ENCODE data around the gene FLNB.
"Not testable (repeated sequence)": the region's sequence is repeated elsewhere in the genome, so short reads cannot be mapped to it uniquely, and the experiment has no call there.

FLNB gene

GRCh38 chr3:57982561-57983243 lies 25.5 kb upstream of the FLNB start:
- no peak for DNase-seq

DNA sequence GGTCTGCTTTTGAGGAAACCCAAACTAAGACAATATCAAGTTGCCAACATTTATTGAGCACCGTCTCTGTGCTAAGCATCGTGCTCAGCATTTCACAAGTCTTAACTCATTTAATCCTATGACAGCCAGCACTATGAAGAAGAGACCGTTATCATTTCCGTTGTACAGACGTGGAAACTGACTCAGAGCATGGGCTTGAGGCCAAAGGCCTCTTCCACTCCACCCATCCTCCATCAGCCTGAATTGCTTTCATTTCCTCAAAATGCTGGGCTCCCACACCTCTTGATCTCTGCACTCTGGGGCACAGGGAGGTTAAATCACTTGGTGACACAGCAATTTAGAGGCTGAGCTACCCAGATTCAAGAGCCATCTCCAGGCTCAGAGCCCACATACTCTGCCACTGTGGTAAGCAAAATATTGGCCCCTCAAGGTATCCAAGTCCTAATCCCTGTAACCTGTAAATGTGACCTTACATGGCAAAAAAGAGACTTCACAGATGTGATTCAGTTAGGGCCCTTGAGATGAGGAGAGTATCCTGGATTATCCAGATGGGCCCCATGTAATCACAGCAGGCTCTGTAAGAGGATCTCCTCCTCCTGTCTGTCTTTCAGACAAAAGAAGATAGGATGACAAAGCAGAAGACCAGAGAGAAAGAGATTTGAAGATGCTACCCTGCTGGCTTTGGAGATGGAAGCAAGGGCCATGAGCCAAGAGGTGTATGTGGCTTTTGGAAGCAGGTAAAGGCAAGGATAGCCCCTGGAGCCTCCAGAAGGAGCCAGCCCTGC lies 24.3 kb upstream of the FLNB start:
- no peak for DNase-seq

DNA sequence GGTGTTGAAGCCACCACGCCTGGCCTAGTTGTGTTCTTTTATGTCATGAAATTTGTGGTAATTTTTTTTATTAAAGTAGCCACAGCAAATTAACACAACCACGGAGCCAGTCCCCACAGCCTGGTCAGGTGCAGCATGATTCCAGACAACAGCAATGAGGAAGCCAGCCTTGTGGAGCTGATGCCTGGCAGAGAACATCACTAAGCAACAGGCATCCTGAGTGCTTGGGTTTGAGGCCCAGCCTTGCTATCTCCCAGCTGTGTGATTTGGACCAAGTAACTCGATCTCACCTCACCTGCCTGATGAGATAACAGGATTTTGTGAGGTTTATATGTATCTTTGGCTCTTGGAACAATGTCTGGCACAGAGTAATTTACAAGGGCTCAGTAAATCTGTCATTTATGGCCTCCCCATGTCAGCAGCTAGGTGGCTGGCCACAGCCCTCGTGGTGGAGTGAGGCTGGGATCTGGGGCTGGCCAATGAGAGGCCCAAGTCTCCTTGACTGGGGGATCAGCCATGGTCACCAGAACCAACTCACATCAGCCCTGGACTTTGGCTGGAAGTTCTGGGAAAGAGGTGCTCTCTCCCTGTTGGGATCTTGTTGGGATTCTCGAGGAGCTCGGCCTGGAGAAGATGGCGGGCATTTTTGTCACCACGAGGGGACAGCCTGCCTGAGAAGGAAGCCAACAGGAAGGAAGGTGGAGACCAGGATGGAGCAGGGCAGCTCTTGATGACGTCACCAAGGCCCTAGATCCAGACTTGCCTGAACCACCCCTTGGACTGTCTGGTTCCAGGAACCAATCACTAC lies 22.8 kb upstream of the FLNB start:
- DNase-seq: no peak

GRCh38 chr3:57985984-57986246 lies 22.3 kb upstream of the FLNB start:
- DNase-seq: no peak

DNA sequence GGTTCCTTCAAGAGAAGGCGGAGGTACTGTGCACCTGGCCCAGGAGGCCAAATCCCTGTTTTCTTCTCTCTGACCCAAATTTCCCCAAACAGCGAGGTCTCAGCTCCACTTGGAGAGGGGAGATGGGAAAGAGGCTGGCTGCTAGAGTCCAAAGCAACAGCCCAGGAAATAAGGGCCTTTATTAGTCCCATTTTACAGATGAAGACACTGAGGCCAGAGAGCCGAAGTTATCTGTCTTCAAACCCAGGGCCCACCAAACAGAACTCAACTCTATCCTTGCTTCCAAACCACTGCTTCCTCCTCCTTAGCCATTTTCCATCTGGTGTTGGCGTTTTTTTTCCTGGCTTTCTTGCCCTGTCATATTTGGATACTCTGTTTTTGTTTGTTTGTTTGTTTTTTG lies 22.0 kb upstream of the FLNB start:
- no peak for DNase-seq

- not testable (repeated sequence) for DNase-seq
These were observed 19.0 kb upstream of the FLNB start for GRCh38 chr3:57989198-57989597.

GRCh38 chr3:57989646-57990045 lies 18.6 kb upstream of the FLNB start:
- DNase-seq: no peak

DNA sequence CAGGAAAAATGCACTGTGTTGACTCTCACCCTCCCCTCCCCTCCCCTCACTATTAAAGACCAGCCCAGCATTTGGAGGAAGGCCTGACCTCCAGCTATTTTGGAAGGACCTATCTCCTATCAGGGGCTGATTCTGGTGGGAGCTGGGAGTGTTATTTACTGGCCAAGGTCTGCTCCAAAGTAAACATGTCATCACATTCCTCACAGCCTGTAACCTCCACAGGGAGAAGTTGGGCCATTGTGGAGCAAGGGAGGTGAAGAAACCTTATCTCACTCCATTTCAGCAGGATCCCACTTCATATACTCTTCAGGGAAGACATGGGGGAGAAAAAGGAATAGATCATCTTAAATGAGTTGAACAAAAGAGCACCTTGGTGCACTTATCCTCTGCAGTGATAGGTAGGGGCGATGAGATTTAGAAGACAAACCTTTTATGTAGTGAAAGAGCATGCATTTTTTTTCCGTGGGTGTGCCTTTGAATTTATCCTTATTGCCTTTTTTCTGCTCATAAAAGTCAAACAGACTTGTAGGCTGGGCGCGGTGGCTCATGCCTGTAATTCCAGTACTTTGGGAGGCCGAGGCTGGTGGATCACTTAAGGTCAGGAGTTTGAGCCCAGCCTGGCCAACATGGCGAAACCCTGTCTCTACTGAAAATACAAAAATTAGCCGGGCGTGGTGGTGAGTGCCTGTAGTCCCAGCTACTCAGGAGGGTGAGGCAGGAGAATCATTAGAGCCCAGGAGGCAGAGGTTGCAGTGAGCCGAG lies 15.6 kb upstream of the FLNB start:
- DNase-seq: no peak

DNA sequence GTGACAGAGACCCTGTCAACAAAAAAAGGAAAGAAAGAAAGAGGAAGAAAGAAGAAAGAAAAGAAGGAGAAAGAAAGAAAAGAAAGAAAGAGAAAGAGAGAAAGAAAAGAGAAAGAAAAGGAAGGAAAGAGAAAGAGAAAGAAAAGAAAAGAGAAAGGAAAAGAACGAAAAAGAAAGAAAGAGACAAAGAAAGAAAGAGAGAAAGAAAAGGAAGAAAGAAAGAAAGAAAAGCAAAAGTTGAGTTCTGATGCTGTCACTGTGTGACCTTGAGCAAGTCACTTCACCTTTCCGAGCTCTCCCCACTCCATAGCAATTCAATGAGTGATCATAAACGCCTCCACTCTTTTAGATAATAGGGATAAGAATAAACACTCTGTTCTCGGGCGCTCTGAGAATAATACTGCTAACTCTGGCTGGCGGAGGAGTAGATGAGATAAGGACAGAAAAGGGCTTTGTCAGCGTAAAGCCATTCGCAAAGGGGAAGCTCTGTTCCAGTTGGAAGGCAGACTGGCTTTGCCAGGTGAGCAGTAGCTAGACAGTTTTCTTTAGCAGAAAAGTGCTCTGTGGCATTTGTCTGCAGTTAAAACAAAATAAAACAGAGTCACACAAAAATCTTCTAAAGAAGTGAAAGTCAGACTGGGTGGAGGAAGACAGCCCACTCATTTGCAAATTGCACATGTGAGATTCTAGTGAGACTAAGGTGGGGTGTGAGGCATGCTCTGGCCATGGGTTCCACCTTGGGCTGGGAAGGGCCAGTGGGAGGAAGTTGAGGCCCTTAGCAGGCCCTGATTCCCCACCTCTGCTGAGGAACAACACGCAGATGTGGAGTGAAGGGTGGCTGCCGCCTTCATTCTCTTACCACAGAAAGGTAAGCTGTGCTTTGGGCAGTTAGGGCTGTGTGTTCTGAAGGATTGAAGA lies 9.6 kb upstream of the FLNB start:
- no peak for DNase-seq

DNA sequence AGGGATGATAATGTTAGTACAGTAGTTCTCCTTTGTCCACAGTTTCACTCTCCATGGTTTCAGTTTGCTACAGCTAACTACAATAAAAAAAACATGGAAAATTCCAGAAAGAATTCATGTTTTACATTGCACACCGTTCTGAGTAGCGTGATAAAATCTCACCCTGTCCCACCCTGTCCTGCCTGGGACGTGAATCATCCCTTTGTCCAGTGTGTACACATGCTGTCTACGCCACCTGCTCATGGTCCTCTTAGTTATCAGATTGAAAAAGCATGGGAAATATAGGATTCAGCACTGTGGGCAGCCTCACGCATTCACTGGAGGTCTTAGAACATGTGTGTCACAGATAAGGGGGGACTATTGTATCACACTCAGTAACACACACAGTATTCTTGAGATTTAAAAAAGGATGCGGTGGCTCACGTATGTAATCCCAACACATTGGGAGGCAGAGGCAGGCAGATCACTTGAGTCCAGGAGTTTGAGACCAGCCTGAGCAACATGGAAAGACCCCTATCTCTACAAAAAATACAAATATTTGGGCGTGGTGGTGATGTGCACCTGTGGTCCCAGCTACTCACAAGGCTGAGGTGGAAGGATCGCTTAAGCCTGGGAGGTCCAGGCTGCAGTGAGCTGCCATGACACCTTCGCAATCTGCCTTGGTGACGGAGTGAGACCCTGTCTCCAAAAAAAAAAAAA lies 8.7 kb upstream of the FLNB start:
- no peak for DNase-seq

DNA sequence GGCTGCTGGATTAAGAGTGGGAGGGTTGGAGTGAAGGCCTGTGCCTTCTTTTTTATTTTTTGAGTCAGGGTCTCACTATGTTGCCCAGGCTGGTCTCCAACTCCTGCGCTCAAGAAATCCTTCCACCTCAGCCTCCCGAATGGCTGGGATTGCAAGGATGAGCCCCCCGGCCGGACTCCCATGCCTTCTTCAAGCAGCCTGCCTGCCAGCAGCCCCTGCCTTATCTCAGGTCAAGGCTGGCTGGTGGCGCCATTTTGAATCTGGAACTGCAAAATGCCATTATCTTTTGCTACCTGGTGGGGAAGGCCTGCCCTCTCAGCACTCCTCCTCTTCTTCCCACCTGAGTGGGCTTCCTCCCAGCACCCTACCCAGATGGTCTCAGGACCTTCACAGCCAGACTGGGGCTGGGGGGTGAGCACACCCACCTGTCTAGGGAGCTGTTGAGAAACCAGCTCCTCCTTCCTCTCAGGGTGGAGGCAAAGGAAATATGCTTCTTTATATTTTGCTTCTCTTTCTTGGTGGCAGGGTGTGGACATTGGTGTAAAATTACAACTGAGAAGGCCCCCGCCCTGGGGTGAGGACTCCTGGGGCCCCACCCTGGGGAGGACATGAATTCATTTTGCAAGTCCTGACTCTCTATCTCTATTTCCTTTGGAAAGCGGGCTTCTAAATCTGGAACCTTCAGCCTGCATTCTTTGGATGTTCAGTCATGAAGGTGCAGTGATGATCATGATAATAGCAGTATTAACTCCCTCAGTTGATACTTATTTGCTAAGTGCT lies 7.7 kb upstream of the FLNB start:
- DNase-seq: no peak

DNA sequence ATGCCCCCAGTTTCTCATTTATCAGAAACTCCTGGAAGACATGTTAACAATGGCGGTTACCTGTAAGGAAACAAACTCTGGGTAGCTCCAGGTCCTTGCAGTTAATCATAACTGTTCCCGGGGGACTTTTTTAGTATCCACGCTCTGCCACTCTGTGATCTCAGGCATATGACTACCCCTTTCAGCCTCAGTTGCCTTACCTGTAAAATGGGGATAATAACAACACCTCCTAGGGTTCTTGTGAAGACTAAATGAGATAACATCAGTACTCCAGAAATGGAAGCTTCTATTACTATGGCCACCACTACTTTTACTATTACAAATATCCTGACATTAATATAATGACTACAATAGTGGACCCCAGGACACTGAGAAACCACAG lies 7.1 kb upstream of the FLNB start:
- DNase-seq: no peak

DNA sequence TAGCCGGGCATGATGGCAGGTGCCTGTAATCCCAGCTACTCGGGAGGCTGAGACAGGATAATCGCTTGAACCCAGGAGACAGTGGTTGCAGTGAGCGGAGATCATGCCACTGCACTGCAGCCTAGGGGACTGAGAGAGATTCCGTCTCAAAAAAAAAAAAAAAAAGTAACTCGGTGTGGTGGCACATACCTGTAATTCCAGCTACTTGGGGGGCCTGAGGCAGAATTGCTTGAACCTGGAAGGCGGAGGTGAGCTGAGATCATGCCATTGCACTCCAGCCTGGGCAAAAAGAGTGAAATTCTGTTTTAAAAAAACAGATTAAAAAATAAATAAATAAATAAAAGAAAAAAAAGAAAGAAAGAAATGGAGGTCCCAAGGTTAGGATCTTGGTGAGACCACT lies 6.2 kb upstream of the FLNB start:
- no peak for DNase-seq

DNA sequence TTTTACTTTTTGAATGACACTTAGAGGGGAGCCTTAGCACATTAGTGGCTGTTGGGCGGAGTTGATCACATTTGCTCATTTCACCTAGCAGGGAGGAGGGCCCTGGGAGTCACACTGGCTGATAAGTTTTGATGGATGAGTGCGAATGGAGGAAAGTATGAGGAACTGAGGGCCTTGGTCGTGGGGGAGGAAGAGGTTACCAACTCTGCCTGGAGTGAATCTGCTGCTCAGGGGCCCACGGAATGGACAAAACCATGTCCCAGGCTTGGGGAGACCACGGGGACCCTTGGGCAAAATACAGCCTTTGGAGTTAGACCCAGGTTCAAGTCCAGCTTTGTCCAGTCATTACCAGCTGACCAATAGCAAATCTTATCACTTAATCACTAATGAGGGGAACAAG lies 5.1 kb upstream of the FLNB start:
- DNase-seq: no peak

GRCh38 chr3:58004973-58005372 lies 3.2 kb upstream of the FLNB start:
- DNase-seq: no peak

DNA sequence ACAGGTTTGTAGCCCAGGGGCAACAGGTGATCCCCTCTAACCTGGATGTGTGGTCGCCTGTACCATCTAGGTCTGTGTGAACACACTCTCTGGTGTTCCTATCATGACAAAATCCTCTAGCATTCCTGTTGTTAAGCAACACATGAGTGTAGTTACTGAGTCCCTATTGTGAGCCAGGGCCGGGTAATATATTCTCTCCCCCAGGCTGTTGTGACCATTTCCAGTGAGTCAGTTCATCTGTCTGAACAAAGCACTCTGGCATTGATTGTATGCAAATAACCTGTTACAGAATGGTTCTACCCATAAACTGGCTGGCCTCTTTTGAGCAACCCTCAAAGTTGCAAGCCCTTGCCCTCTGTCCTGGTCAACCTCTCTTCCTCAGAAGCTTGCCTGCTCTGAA lies 2.6 kb upstream of the FLNB start:
- DNase-seq: no peak

DNA sequence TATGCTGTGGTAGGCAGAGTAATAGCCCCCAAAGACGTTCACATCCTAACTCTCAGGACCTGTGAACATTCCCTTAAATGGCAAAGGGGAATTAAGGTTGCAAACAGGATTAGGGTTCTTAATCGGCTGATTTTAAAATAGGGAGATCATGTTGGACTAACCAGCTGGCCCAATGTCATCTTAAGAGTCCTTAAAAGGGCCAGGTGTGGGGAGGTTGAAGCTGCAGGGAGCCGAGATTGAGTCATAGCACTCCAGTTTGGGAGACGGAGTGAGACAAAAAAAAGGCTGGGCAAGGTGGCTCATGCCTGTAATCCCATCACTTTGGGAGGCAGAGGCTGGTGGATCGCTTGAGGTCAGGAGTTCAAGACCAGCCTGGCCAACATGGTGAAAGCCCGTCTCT lies 1.6 kb upstream of the FLNB start:
- no peak for DNase-seq

DNA sequence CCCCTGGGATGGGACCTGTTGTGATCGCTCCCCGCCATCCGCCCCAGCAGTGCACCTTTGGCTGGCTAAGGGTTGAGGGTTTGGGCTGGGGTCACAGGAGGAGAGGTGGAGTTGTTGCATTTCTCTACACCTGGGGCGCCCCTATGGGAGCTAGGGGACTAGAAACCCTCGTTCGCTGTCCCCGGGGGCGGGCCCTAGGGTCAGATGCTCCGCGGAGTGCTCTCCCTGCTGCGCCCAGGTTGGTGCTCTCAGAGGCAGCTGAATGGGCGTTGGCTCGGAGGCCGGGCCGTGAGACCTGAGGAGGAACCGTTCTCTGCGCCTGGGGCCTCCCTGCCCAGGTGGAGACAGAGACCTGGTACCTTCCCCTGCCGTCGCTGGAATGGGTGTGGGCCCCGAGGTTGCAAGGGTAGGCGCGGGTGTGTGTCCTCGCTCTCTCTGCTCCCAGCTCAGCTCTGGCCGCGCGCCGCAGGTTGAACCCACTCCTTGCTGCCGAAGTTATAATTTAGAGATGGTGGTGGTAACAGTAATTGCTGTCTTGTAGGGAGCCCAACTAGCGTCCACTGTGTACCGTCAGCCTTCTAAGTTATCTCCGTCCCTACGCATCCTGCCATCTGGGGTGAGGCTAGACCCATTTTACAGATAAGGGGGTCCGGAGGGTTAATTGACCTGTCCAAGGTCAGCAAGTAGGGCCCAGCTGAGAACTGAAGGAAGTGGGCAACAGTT lies 965 bp downstream of the FLNB start:
- peak; percentile 35 for DNase-seq

DNA sequence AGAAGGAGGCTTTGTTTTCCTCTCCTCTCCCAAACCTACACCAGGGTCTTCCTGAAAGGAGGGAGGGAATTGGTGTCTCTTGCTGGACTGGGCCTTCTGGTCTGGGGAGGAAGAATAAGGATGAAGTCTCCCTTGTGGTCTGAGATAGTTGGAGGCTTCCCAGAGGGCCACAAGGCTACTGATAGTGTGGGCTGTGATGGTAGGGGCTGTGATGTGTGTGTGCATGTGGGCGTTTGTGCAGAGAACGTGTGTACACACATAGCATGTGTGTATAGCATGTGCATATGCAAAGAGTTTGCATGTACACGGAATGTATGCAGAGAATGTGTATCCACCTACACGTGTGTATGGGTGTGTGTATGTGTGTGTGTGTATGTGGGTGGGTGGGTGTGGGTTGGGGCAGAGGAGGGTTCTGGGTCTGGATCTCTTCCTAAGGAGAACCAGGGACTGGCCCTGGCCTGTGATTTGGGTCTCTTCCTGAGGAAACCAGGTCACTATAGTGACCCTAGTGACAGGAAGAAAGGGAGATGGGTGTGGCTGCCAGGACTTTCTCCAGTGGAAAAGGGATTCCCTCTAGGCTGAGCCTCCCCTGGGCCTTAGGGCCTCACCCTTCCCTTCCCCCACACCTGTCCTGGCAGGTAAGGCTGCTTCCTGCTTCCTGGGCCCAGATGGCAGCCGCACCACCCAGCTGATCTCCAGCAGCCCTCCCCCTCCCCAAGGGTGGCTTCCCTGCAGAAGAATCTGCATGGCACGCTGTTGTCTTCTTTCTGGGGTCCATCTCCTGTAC lies 1.7 kb downstream of the FLNB start:
- no peak for DNase-seq
